Measurements from ENCODE around the gene GTF2IRD1. TPM values are rescaled to one million over a fixed set of nuclear protein-coding genes. Genes with fewer than 3 reads are reported as not detected.

Gene GTF2IRD1
- total and polyA plus RNA-seq, 2 of the 13 experiments (the other 11 are each of a cell fraction or from before 2014, with no cell fraction given): 16.5 to 26.7 TPM

DNA sequence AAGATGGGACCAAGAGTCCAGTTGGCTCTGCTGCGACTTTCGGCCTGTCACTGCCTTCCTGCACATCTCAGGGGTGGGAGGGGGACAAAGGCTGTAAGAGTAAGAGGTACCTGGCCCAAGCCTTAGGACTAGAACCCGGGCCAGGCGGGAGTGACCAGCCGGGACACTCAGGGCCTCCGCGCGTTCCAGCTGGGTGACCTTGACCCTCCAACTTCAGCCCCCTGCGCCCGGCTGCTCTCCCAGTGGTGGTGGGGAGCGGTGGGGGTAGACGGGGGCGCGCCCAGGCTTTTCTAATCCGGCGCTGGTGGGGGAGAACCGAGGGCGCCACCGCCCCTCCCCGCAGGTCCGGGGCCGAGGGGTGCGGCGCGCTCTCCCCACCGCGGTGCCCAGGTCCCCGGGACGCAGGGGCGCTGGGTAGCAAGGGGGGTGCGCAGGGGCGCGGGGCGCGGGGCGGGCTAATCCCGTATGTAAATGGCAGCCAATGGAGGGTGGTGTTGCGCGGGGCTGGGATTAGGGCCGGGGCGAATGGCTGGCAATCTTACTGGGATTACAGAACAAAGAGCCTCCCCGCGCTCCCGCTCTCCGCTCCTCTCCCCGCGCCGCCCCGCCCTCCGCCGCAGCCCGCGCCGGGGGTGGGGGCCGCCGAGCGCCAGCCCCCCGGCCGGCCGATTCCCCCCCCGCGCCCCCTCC lies at the start of gene GTF2IRD1 (continued):
- TF ChIP-seq, protein P1, sequence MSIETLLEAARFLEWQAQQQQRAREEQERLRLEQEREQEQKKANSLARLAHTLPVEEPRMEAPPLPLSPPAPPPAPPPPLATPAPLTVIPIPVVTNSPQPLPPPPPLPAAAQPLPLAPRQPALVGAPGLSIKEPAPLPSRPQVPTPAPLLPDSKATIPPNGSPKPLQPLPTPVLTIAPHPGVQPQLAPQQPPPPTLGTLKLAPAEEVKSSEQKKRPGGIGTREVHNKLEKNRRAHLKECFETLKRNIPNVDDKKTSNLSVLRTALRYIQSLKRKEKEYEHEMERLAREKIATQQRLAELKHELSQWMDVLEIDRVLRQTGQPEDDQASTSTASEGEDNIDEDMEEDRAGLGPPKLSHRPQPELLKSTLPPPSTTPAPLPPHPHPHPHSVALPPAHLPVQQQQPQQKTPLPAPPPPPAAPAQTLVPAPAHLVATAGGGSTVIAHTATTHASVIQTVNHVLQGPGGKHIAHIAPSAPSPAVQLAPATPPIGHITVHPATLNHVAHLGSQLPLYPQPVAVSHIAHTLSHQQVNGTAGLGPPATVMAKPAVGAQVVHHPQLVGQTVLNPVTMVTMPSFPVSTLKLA (IDR thresholded peaks at IDR 0.05): no peak

DNA sequence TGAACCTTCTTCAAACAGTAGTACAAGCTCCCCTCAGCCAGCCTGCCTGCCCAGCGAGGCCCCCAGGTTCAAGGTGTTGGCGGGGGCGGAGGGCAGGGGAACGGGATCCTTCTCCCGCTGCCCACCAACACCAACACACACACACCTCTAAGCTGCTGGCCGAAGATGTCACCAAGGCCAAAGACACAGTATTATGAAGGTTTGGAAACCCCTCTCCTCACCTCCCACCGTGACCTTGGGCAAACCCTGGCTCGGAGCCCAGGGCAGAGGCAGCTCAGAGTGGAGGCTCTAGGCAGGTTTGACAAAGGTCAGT lies 49.4 kb upstream of the GTF2IRD1 start:
- no TSS peak for BruUV-seq (replicated peaks)
- H3K27ac ChIP-seq (ENCODE audit: extremely low read length, insufficient read depth, low read length): no peak overlapping the region
- FAIRE-seq: no peak
- CTCF ChIA-PET (ENCODE audit: low intra/inter-chr PET ratio, low total read pairs): no interaction called here
- no peaks in the 10 kb centered on the region for H3K4me1 ChIP-seq (ENCODE audit: insufficient read depth, low read length)
- POLR2A ChIA-PET: no interaction called here
- 93% methylated on average over 7 of the region's 8 CpGs for WGBS (ENCODE audit: low lambda C conversion rate)
- no peaks in the 10 kb centered on the region for H3K27me3 ChIP-seq (ENCODE audit: control insufficient read depth in 1 of 2, insufficient read depth in 2 of 2, low read length in 2 of 2)
- no peak overlapping the region for H3K9ac ChIP-seq (ENCODE audit: insufficient read depth, low read depth, low read length)
- H4K20me1 ChIP-seq (ENCODE audit: insufficient read depth, low read length): no peaks in the 10 kb centered on the region
- no peak for DNase-seq (ENCODE audit: low spot score)
- TF ChIP-seq MED8 (CRISPR knock-in tag; IDR thresholded peaks at IDR 0.05; ENCODE audit: insufficient replicate concordance) (no peak), ISX (CRISPR knock-in tag; conservative IDR thresholded peaks at IDR 0.05) (no peak), ZNF598 (CRISPR knock-in tag; IDR thresholded peaks at IDR 0.05; ENCODE audit: borderline replicate concordance) (no peak), ZNF543 (CRISPR knock-in tag; IDR thresholded peaks at IDR 0.05) (no peak), ZNF138 (CRISPR knock-in tag; IDR thresholded peaks at IDR 0.05; ENCODE audit: low read depth) (no peak), ZNF234 (CRISPR knock-in tag; conservative IDR thresholded peaks at IDR 0.05) (no peak), TOE1 (CRISPR knock-in tag; IDR thresholded peaks at IDR 0.05) (no peak), ZNF264 (CRISPR knock-in tag; IDR thresholded peaks at IDR 0.05) (no peak), SRSF9 (IDR thresholded peaks at IDR 0.05; ENCODE audit: borderline replicate concordance, insufficient read depth, low read depth, low read length, poor library complexity, severe bottlenecking) (no peak), CENPX (CRISPR knock-in tag; IDR thresholded peaks at IDR 0.05) (no peak)
- TF ChIP-seq, protein P2, sequence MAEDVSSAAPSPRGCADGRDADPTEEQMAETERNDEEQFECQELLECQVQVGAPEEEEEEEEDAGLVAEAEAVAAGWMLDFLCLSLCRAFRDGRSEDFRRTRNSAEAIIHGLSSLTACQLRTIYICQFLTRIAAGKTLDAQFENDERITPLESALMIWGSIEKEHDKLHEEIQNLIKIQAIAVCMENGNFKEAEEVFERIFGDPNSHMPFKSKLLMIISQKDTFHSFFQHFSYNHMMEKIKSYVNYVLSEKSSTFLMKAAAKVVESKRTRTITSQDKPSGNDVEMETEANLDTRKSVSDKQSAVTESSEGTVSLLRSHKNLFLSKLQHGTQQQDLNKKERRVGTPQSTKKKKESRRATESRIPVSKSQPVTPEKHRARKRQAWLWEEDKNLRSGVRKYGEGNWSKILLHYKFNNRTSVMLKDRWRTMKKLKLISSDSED (CRISPR knock-in tag; IDR thresholded peaks at IDR 0.05): no peak
- TF ChIP-seq, protein P3, sequence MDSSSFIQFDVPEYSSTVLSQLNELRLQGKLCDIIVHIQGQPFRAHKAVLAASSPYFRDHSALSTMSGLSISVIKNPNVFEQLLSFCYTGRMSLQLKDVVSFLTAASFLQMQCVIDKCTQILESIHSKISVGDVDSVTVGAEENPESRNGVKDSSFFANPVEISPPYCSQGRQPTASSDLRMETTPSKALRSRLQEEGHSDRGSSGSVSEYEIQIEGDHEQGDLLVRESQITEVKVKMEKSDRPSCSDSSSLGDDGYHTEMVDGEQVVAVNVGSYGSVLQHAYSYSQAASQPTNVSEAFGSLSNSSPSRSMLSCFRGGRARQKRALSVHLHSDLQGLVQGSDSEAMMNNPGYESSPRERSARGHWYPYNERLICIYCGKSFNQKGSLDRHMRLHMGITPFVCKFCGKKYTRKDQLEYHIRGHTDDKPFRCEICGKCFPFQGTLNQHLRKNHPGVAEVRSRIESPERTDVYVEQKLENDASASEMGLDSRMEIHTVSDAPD (CRISPR knock-in tag; IDR thresholded peaks at IDR 0.05): no peak
- TF ChIP-seq, protein P4, sequence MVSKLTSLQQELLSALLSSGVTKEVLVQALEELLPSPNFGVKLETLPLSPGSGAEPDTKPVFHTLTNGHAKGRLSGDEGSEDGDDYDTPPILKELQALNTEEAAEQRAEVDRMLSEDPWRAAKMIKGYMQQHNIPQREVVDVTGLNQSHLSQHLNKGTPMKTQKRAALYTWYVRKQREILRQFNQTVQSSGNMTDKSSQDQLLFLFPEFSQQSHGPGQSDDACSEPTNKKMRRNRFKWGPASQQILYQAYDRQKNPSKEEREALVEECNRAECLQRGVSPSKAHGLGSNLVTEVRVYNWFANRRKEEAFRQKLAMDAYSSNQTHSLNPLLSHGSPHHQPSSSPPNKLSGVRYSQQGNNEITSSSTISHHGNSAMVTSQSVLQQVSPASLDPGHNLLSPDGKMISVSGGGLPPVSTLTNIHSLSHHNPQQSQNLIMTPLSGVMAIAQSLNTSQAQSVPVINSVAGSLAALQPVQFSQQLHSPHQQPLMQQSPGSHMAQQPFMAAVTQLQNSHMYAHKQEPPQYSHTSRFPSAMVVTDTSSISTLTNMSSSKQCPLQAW (CRISPR knock-in tag; IDR thresholded peaks at IDR 0.05): no peak
- no peaks in the 10 kb centered on the region for H3K79me2 ChIP-seq (ENCODE audit: insufficient read depth, low read length)
- no peak overlapping the region for H3K4me3 ChIP-seq (replicated peaks in 1 of 3; ENCODE audit: insufficient read depth in 1 of 3, low read depth in 2 of 3, low read length in 3 of 3)
- H3K36me3 ChIP-seq (replicated peaks in 1 of 2; ENCODE audit: control insufficient read depth in 1 of 2, insufficient read depth in 2 of 2, low read length in 2 of 2): peaks cover 7 to 24% of the 10 kb centered on the region in 2 experiments; a peak in 4 of 5 replicates
- intact Hi-C loops (cut with micrococcal nuclease; ENCODE audit: unreplicated experiment): loop anchor here (5.0 kb wide), 1 partner anchor 117 kb away; the partner anchor contains the start of gene CLIP2
- ATAC-seq: no peak
- in situ Hi-C loops (cut with HindIII; ENCODE audit: extremely low pct_ligation_motif_present, low pct_unique_long_range_greater_than_20kb): loop anchor here (5.0 to 10.0 kb wide), 2 partner anchors 197 to 340 kb away; no protein-coding TSS in a partner anchor
- H3K9me3 ChIP-seq (ENCODE audit: low read length): no peaks in the 10 kb centered on the region
- no peak overlapping the region for H3K4me2 ChIP-seq (ENCODE audit: low read depth, low read length)
- H2AFZ ChIP-seq (ENCODE audit: low read length): no peak overlapping the region
